Stimulated activated CD4-positive, alpha-beta T cell treated with anti-CD3 and anti-CD28 coated beads, Interleukin-1b, Interleukin-23, amount 100 ng/mL, for 48 hours (primary cell): ENCODE measurements around the gene UNC13C.
"Not testable (repeated sequence)": the region's sequence is repeated elsewhere in the genome, so short reads cannot be mapped to it uniquely, and the experiment has no call there.

Experiments used
- DNase-seq: peaks from one replicate; pipeline ENCODE4 v3.0.0-alpha.2; 2020

Gene UNC13C

DNA sequence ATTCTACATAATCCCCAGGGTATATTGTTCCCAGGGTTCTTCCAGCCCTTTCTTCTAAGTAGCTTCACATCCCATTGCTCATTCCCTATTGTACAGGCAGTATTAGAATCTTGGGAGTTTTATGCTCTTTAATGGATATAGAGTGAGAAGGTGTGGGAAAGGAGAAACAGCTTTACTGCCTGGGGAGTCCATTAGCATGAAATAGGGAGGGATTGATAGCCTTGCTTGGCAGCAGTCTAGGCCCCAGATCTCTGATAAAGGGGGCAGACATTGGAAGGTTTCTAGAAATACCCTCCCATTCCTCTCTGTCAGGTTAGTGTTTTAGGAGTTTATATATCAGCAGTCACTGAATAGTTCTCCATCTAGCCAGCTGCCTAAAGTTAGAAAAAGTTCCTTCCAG is 334.3 kb downstream of the UNC13C start:
- DNase-seq, result no peak

DNA sequence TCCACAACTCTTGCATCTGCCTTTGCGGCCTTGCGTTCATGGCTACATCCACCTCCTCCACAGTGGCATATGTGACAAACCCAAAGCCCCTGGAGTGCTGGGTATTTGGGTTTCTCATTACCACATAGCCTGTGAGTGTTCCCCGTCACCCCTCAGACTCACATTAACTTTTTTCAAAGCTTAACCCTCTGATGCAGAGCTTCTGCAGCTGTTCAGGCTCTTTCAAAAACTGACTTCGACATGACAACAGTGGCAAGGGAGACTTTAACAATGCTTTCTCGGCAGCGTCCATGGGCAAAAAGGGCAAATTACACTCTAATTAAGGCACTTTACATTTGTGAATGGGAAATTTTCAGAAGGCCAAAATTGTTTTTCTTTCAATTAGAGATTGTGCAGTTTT is 343.2 kb downstream of the UNC13C start:
- DNase-seq, result no peak

DNA sequence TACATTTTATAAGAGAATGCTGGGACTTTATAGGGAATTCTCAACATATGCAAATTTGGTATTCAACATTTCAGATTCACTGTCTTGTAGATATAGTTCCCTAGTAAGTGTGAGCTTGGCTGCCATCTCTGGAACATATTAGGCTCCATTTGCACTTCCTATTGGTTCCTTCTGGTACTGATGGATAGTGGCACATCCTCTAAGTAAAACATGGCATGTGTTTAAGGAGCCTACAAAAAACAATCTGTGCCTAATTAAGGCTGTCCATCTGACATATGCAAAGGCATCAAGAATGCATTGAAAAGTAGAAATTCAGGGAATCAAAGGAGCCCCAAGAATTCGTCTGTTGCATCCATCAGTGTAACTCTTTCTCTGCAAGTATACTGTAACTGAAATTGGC is 344.1 kb downstream of the UNC13C start:
- no peak for DNase-seq

DNA sequence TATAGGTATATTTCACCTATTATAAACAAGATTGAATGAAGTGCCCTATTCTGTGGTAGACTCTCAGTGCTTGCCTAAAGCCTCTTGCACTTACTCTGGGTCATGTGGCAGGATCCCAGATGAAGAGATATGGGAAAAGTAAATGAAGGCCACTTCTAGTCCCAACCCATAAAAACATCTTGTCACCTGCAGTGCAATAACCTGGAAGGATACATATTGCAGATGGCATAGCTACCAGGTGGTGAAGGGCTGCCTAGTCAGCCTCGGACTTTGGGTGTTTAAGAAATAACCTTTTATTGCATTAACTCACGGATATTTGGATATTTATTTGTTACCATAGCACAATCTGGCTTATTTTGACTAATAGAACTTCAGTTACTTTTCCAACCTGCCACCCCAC is 367.1 kb downstream of the UNC13C start:
- no peak for DNase-seq

DNA sequence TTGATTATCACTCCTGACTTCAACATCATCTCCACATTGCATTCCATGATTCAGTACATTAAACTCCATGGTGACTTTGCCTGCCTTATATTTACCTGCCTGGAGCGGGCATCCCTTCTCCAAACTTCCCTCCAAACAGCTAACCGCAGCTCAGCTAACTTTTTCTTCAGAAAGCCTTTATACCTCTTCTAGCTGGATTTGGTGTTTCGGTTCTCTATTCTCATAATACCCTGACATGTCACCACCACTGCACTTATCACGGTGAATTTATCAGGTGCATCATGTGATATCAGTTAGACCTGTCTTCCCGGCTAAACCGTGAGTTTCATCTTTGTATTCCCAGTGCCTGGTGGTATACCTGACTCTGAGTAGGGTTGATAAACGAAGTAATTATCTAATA is 367.6 kb downstream of the UNC13C start:
- no peak for DNase-seq

DNA sequence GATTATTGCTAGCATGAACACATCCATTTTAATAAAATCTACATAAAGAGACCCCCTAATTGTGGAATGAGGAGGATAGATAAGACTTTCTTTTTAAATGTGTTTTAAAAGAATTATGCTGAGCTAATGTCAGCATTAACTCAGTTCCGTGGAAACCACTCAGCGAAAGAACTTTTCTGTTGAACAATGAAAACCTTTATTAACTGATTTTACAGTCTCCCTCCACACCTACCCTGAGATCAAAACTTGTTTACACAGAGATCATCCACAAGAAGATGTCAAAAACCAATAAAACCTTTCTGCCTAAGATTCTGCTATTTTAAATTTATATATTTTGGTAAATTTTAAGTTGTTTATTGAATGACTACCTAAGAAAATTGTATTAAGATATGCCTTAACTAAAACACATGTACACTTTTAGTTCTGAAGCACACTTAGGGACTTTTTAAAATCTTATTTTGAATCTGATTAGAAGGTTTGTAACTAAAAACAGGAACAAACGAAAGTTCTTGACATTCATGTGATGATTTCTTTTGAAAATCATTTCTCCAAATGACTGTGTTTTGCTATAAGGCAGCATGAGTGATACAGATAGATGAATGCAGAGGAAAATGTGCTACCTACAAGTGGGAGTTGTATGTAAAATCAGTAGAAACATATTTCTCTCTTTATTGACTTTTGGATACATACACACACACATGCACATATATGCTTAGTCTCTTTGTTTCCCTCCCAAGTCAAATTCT is 369.0 kb downstream of the UNC13C start:
- no peak for DNase-seq

DNA sequence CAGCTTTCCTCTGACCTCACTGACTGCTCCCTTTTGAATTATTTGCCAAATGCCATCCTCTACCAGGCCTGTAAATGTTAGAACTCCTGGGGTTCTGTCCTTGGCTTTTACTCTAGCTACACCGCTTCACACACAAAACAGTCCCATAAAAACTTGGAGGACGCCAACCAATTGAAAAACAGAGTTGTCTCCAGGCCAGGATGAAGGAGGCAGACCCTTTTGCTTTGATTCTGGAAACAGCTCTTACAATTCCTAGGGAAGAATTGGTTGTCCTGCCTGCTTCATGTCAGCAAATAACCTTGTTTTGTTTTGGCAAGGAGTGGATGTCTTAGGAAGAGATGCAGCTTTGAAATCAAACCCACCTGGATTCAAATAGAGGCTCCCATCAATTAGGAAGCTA is 375.5 kb downstream of the UNC13C start:
- DNase-seq, result no peak

DNA sequence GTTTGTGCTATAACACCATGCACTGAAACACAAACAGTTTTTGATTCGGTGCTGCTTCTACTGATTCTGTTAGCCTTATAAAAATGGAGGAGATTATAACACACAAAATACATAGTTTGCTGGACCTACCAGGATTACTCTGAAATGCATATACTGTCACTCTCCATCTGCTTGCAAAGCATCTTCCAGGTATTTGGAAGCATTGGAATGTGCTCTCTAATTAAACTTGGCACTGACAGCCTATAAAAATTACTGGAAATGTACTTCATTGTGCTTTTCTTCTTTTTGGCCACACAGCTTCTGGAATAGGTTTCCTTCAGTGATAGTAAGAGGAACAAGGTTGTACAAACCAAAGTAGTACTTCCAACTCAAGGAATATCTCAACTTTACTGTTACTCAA is 376.1 kb downstream of the UNC13C start:
- DNase-seq, result no peak

DNA sequence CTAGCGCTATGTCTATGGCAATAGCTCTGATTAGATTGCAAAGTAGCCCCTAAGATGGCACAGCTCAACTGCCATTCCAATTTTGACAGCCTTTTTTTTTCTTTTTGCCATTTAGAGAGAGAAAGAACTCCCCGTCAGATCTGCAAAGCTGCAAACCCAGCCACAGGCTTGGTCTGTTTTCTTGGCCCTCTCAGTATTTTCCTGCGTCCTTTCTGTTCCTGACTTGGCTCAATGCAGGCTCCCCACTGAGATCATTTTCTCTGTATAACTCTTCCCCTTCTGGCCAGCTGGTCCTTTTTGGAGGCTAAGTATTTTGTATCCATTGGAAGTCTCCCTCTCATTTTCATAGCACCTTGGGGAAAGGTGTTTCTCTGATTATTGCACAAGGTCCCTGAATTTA is 386.7 kb downstream of the UNC13C start:
- no peak for DNase-seq

DNA sequence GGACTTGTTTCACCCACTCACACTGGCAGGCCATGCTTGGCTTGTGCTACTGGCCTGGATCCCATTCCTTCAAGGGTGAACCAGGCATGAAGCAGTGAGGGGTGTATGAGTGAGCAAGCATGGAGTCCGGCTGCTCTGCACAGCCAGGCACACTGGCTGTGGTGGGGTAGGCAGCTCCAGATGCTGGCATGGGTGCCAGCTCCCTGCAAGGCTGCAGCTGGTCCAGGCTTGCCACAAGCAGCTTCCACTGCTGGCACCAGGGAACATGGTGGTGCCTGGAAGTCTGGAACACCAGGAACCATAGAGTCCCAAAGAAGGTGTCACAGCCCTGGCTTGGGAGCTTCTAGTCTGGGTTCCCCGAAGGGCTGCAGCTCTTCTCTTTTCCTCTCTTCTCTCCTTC is 395.1 kb downstream of the UNC13C start:
- no peak for DNase-seq

DNA sequence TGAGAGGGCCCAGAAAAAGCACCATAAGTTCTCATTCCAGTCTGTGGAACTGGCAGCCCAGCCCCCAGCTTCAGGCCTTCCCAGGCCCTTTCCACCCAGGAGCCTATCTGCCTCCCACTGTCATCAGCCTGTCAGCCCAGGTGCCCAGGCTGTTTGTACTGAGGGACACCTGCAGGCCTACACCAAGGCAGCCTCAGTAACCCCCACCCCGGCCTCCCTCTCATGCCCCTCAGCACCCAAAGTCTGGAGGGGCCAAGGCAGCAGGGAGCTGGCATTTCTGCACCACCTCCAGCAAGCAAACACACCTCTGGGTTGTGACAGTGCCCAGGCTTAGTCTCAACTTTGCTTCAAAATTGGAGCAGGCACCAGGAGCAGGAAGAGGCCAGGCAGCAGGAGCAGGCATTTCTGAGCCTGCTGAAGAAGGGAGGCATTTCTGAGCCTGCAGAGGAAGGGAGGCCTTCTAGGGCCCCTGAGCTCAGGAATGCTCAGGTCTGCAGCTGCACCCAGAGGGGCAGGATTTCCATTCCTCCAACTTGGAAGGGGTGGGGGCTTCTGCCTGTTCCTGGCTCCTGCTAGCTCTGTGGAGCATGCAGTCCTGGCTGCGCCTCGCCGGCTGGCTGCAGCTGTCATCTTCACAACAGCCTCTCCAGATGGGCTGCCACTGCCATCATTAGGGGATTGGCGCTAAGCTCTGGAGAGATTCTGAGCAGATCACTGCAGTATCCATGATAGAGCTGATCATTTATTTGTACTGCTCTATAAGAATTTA is 396.1 kb downstream of the UNC13C start:
- no peak for DNase-seq

DNA sequence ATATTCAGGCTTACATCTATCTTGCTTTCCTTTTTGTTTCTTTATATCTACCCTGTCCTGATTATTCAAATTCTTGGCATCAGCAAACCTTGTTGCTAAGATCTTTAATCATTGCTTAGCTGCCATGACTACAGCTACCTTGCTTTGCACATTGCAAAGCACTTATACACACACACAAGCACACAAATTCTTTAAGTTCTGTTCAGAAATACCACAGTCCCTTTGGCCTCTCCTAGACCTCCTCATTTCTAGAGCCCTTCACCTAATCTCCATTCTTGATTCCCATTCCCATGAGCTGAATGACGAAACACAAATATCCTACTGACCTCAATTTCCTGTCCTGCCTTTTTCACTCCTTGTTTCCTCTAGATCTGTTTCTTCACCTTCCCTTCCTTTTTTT is 409.6 kb downstream of the UNC13C start:
- DNase-seq, result no peak

DNA sequence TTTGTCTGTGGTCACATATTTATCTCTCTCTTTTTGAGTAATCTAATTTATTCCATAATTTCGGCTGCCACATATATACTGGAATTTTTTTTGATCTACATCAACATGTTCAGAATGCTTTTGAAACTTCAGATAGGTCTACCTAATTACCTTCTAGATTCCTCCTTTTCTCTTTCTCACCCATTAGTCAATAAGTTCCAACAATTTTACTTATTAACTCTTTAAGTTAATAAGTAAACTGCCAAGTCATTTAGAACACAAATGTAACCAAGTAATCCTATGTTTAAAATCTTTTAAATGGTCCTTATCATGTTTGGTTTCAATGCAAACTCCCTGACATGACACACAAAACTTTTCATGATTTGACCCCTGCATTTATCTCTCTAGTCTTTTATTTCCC is 410.5 kb downstream of the UNC13C start:
- DNase-seq, result no peak

DNA sequence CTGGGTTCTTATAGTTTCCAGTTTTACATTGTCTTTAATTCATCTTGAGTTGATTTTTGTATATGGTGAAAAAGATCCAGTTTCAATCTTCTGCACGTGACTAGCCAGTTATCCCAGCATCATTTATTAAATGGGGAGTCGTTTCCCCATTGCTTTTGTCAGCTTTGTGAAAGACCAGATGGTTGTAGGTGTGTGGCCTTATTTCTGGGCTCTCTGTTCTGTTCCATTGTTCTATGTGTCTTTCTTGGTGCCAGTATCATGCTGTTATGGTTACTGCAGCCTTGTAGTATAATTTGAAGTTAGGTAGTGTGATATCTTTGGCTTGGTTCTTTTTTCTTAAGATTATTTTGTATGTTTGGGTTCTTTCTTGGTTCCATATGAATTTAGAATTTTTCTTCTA is 432.2 kb downstream of the UNC13C start:
- DNase-seq, result no peak

DNA sequence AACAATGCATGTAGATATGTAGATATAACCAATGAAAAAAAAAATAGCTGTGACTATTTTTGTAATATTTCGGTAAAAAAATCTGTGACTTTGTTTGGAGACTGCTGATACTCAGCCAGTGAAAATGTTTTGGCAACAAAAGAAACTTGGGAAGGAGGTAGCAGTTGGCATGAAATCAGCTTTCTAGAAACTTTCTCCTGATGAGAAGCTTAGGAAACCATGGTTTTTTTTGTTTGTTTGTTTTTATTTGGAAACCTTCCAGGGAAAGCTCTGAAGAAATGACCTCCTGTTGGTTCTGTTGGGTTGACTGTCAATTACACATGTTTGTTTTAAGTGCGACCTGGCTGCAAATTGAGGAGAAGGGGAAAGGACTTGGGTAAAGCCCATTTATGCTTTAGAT is 445.9 kb downstream of the UNC13C start:
- DNase-seq, result no peak

DNA sequence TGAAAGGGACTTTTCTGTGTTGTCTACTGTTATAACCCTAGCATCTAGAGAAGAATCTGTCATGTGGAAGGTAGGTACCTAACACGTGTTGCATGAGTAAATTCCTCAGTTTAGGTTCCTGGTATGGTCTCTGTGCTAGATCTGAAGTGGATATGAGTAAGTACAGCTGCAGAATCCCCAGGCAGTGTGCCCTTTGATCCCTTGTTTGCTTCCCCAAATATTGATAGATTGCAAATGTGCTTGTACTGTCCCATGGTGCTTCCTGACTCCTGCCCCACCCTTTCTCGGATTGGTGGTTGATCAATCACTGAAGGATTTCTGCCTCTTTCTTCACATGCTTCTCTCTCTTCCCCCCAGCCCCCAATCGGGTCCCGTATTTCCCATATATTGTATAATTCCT is 450.4 kb downstream of the UNC13C start:
- no peak for DNase-seq

DNA sequence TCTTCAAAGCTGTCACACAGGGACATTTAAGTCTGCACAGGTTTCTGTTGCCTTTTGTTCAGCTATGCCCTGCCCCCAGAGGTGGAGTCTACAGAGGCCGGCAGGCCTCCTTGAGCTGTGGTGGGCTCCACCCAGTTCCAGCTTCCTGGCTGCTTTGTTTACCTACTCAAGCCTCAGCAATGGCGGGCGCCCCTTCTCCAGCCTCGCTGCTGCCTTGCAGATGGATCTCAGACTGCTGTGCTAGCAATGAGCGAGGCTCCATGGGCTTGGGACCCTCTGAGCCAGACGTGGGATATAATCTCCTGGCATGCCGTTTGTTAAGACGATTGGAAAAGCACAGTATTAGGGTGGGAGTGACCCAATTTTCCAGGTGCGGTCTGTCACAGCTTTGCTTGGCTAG is 472.0 kb downstream of the UNC13C start:
- not testable (repeated sequence) for DNase-seq

DNA sequence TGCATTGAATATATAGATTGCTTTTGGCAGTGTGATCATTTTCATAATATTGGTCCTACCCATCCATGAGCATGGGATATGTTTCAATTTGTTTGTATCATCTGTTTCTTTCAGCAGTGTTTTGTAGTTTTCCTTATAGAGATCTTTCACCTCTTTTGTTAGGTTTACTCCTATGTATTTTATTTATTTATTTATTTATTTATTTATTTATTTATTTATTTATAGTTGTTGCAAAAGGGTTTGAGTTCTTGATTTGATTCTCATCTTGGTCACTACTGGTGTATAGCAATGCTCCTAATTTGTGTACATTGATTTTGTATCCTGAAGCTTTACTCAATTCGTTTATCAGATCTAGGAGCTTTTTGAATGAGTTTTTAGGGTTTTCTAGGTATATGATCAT is 478.2 kb downstream of the UNC13C start:
- no peak for DNase-seq

DNA sequence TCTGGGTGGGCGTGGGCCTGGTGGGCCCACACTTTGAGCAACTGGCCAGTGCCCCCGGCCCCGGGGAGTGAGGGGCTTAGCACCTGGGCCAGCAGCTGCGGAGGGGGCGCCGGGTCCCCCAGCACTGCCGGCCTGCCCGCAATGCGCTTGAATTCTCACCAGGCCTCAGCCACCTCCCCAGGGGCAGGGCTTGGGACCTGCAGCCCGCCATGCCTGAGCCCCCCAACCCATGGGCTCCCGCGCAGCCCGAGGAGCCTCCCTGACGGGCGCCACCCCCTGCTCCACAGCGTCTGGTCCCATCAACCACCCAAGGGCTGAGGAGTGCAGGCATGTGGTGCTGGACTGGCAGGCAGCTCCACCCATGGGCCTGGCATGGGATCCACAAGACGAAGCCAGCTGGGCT is 484.3 kb downstream of the UNC13C start:
- DNase-seq, result no peak

DNA sequence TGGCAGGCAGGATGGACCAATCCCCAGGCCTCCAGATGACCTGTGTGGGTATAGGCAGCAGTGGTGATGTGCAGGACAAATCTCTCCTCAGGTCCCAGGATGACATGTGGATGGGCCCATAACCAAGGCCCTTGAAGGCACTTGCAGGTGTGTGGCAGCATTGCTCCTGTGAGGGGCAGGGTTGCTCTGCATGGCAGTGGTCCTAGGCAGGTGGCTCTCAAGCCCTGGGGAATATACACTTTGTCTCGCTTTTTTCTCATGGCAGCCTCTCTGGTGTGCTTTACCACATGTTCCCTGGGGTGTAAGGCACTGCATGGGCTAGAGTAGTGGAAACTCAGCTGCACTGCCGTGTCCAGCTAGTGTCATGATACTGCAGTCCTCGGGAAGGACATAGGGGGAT is 503.6 kb downstream of the UNC13C start:
- DNase-seq, result no peak

DNA sequence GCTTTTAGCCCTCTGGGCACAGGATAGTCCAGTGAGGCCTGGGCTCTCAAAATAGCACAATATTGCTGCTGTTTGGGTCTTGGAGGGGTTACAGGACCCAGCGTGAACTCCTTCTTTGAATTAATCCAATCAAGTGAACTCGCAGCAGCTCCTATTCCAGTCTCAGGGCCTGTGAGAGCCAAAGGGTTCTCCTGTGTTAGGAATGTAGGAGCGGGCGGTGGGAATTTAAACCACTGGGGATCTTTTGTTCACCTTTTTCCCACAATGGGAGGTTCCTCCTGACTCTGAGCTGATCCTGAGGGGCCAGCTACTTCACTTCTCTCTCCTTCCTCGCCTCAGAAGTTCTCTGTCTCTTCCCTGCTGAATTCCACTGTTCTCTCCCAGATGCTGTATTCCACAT is 504.0 kb downstream of the UNC13C start:
- DNase-seq, result no peak

DNA sequence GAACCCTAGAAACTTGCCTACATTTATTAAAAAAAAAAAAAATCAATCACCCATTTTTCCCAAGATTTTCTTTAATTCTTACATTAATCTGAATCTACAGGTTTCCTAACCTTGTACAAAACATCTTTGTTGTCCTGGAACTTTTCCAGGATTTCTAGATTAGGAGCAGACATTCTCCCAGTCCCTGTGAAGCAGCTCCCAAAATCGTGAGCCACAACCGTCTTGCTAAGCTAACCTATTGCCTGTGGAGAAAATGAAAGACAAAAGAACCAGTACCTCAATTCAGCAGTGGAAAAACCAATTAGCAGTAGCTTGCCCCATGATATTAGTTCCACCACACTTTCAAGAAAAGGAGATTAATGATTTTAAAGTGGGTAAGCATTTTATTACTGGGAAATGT is 522.1 kb downstream of the UNC13C start:
- no peak for DNase-seq

DNA sequence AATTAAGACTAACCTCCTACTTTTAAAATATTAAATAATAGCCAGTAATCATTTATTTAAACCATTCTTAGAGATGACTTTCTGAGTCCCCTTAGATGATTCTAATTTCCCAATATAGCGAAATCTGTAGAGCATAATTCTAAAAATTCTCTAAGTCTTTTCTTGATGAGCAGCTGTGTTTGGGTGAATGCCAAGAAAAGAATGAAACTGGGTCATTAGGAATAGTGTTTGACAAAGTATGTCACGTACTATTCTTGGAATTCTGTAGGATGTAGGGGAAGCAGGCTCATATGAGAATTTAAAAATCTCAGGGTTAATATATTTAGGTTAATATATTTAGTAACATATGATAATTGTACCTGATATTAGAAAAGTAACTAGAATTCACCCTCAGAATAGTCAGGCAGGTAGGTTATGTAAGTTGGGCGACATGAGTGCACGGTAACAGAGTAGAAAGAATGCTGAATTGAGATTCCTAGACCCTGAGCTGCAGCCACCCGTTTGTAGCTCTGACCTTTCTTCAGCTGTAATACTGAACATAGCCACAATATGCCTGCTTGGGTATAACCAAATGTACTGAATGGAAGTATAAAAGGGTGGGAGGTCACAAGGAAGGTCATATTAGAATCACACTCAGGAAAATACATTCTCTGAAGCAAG is 524.3 kb downstream of the UNC13C start:
- DNase-seq, result no peak

DNA sequence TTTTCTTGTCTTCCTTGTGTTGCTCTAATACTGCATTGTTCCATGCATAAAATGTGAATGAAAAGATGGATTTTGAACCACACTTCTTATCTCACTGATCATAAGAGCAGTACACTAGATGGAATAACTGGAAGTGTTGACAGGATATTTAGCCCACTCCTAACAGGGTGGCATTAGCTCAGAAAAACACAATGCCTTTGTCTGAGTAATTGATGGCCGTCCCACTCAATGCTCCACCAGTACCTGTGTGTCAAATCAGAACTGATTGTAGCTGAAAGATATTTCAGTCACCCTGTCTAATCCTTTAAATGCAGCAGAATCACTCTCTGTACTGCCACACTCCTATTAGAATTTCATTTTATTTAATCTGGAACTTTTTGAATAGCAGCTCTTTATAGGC is 526.5 kb downstream of the UNC13C start:
- DNase-seq, result no peak
